SIG-M5 (cell line): ENCODE results near the gene LARGE2.

ENCODE experiments used
- DNase-seq: peaks from one replicate; lab custom pipeline; 2025; lab: John Stamatoyannopoulos, UW

LARGE2 gene

DNA sequence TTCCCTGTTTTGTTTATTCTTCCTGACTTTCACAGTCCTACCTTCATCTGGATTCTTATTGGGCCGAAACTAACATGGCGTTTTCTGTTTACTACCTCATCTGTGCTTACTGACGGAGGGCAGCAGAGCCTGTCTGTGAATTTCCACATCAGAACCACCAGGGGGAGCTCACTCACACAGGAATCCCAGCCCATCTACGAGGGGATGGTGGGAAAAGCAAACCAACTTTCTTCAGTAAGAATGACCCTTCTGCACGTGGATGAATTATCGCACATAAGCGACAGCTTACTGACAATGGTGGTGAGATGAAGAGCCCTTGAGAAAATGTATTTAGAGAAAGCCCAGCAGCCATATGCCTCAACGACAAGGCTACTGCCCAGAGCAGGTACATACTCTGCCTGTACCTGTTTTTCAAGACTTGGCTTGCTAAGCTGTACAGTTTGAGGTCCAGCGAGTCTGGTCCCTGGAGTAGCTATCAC lies 42.5 kb downstream of the LARGE2 start:
- no peak for DNase-seq

DNA sequence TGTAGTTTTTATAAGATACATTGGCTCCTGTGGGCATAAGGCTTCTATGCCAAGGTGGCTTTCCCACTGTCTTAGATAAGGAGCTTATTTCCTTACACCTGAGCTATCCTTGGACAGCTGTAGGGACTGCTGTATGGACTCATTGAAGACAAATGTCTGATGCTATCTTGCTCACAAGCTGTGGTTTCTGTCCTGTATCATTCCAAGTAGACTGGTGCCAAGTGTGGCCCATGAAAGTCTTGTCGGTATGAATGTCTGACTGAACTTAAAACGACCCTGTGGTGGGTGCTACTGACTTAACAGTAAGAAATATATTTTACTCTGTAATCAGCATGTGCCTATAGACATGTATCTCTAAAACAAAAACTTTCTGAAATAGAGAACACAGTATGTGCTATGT lies 45.0 kb downstream of the LARGE2 start:
- no peak for DNase-seq

GRCh38 chr11:45968901-45969300 lies 46.4 kb downstream of the LARGE2 start:
- DNase-seq: no peak

DNA sequence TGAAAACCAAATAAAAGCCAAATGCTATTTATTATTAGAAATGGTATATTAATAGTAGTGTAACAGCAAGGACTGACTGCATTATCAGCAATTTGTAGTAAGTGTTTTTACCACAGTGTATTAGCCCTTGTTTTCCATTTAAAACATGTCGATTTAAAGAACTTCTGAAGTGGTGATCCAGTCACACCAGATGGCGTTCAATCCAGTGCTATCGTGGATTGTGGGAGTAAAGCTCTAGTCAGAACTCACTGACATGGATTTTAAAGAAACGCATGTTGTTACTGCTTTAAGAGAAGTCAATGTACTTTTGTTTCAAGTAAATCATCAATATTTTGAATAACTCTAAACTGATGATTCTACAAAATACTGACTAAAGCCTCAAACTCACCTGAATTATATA lies 51.1 kb downstream of the LARGE2 start:
- DNase-seq: no peak

DNA sequence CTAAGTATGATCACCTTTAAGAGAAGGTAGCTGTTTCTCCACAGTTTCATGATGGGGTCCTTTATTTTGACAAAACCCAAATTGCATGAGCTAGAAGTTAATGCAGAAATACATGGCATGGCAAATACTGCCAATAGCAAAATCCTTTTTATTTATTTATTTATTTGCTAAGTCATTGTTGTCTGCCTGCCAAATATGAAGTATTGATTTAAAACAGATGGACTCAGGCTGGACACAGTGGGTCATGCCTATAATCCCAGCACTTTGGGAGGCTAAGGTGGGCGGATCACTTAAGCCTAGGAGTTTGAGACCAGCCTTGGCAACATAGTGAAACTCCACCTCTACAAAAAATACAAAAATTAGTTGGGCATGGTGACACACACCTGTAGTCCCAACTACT lies 52.4 kb downstream of the LARGE2 start:
- DNase-seq: no peak
